Measurements from ENCODE around the gene OTUB2. TPM values are rescaled to one million over a fixed set of nuclear protein-coding genes. Genes with fewer than 3 reads are reported as not detected.
"Not testable (repeated sequence)": the region's sequence is repeated elsewhere in the genome, so short reads cannot be mapped to it uniquely, and the experiment has no call there.

The OTUB2 gene
- total RNA-seq, 1 donor from 2014 or later, result 1.3 TPM

DNA sequence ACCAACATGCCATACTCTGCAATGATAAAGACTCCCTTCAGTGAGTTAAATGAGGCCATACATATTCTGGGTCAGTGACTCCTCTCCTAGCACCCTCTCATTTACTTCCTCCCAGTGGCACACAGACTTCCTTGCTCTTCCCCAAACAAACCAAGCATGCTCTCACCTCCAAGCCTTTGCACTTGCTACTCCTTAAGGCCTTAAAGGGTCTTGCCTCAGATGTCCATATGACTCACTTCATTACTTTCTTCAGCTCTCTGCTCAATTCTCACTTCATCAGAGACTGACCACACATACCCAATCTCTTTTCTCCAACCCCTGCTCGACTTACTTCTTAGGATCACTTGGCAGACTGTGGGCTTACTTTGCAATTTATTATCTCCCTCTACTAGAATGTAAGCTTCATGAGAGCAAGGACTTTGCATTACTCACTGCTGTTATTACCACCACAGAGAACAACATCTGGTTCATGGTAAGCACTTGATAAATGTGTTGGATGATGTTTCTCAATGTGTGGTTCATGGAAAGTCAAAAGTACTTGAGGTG is 32.1 kb downstream of the OTUB2 start:
- H3K36me3 ChIP-seq (ENCODE audit: control insufficient read depth, insufficient read depth, low read length), result peaks cover 24% of the 10 kb centered on the region
- TF ChIP-seq, protein P1, sequence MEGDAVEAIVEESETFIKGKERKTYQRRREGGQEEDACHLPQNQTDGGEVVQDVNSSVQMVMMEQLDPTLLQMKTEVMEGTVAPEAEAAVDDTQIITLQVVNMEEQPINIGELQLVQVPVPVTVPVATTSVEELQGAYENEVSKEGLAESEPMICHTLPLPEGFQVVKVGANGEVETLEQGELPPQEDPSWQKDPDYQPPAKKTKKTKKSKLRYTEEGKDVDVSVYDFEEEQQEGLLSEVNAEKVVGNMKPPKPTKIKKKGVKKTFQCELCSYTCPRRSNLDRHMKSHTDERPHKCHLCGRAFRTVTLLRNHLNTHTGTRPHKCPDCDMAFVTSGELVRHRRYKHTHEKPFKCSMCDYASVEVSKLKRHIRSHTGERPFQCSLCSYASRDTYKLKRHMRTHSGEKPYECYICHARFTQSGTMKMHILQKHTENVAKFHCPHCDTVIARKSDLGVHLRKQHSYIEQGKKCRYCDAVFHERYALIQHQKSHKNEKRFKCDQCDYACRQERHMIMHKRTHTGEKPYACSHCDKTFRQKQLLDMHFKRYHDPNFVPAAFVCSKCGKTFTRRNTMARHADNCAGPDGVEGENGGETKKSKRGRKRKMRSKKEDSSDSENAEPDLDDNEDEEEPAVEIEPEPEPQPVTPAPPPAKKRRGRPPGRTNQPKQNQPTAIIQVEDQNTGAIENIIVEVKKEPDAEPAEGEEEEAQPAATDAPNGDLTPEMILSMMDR (IDR thresholded peaks at IDR 0.05; ENCODE audit: insufficient read depth, low read length, severe bottlenecking), result no peak
- H3K27me3 ChIP-seq (ENCODE audit: control insufficient read depth, insufficient read depth, low read length), result no peaks in the 10 kb centered on the region
- H3K4me3 ChIP-seq (ENCODE audit: low read depth, low read length), result no peak overlapping the region
- FAIRE-seq (no peak), DNase-seq (ENCODE audit: low read depth) (no peak)

DNA sequence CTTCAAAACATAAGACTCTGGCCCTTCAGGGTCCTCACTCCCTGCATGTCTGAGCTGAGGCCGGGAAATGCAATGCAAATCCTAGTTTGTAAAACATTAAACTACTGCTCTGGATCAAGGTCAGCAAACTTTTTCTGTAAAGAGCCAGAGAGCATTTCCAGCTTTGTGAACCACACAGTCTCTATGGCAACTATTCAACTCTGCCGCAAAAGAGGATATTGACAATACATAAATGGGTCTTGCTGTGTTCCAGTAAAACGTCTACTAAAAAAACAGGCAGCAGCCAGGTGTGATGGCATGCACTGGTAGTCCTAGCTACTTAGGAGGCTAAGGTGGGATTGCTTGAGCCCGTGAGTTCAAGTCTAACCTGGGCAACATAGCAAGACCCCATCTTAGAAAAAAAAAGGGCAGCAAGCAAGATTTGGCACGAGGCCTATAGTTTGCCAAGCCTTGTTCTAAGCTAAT is 32.6 kb downstream of the OTUB2 start:
- H3K36me3 ChIP-seq (ENCODE audit: control insufficient read depth, insufficient read depth, low read length), result peaks cover 24% of the 10 kb centered on the region
- H3K4me3 ChIP-seq (ENCODE audit: low read depth, low read length), result no peak overlapping the region
- TF ChIP-seq, protein P1 (IDR thresholded peaks at IDR 0.05; ENCODE audit: insufficient read depth, low read length, severe bottlenecking), result no peak
- no peaks in the 10 kb centered on the region for H3K27me3 ChIP-seq (ENCODE audit: control insufficient read depth, insufficient read depth, low read length)
- DNase-seq (ENCODE audit: low read depth) (no peak), FAIRE-seq (no peak)

DNA sequence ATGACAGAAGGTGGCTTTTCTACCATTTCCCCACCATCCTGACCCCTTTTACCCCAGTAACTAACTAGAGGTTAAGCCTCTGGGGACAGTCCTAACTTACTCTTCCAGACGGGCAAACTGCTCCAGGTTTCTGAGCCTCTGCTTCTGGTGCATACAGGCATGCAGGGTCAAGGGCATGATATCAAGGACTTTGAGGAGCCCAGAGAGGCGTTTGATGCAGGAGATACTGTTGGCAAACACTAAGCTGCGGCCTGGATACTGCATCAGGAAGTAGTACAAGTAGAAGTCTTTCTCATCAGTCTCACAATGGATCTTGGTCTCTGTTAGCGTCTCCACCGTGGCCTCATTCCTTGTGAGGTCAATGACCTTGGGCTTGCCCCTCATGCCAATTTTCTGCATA is 33.9 kb downstream of the OTUB2 start:
- DNase-seq (ENCODE audit: low read depth) (no peak), FAIRE-seq (no peak)
- H3K36me3 ChIP-seq (ENCODE audit: control insufficient read depth, insufficient read depth, low read length), result peaks cover 23% of the 10 kb centered on the region
- TF ChIP-seq, protein P1 (IDR thresholded peaks at IDR 0.05; ENCODE audit: insufficient read depth, low read length, severe bottlenecking), result no peak
- no peak overlapping the region for H3K4me3 ChIP-seq (ENCODE audit: low read depth, low read length)
- H3K27me3 ChIP-seq (ENCODE audit: control insufficient read depth, insufficient read depth, low read length), result no peaks in the 10 kb centered on the region

DNA sequence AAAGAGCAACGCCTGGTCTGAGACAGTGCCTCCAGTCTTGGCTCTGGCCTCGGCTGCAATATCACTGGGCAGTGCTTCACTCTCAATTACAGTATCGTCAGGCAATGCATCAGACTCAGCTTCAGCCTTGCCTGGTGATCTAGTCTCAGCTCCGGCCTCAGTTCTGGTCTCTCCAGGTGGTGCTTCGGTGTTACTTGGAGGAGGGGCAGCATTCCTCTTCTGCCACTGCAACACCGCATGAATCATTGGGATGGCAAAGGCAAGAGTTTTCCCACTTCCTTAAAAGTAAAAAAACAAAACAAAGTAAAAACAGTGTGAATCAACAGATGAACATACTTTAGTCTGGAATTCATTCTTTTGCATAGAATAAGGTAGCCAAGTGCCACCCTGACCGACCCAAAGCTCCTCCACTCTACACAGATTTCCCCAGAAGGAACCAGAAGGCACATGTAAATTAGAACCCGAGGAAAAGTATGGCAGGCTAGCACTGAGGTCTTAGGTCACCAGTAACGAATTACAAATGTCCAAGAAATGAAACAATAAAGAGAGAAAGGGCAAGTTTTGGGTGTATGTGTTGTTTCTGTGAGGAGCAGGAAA is 36.3 kb downstream of the OTUB2 start:
- TF ChIP-seq, protein P1 (IDR thresholded peaks at IDR 0.05; ENCODE audit: insufficient read depth, low read length, severe bottlenecking), result no peak
- H3K4me3 ChIP-seq (ENCODE audit: low read depth, low read length), result no peak overlapping the region
- no peaks in the 10 kb centered on the region for H3K27me3 ChIP-seq (ENCODE audit: control insufficient read depth, insufficient read depth, low read length)
- FAIRE-seq, result no peak
- DNase-seq (ENCODE audit: low read depth), result peak; percentile 86
- peaks cover 18% of the 10 kb centered on the region for H3K36me3 ChIP-seq (ENCODE audit: control insufficient read depth, insufficient read depth, low read length)

DNA sequence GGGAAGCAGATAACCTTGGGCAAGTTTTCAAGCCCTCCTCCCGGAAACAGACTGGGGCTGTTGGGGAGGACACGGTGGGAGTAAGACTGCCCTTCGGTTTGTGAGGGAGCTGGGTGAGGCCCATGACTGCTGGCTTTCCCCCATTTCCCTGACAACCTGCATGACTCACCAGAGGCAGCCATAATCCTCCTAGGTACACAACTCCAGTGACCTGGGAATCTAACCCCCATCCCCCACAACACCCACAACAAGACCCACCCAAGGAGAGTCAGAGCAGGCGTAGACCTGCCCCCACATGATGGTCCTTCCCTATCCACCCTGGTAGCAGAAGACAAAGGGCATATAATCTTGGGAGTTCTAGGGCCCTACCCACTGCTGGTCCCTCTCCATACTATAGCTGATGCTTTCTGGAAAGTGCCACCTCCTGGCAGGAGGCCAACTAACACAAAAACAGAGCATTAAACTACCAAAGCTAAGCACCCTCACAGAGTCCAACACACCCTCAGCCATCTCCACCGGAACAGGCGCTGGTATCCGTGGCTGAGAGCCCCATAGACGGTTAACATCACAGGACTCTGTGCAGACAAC is 40.0 kb downstream of the OTUB2 start:
- TF ChIP-seq, protein P1 (IDR thresholded peaks at IDR 0.05; ENCODE audit: insufficient read depth, low read length, severe bottlenecking), result no peak
- FAIRE-seq (no peak), DNase-seq (ENCODE audit: low read depth) (peak; percentile 87)
- Histone ChIP-seq H3K27me3 (ENCODE audit: control insufficient read depth, insufficient read depth, low read length) (no peaks in the 10 kb centered on the region), H3K4me3 (ENCODE audit: low read depth, low read length) (no peak overlapping the region), H3K36me3 (ENCODE audit: control insufficient read depth, insufficient read depth, low read length) (peaks cover 2% of the 10 kb centered on the region)

DNA sequence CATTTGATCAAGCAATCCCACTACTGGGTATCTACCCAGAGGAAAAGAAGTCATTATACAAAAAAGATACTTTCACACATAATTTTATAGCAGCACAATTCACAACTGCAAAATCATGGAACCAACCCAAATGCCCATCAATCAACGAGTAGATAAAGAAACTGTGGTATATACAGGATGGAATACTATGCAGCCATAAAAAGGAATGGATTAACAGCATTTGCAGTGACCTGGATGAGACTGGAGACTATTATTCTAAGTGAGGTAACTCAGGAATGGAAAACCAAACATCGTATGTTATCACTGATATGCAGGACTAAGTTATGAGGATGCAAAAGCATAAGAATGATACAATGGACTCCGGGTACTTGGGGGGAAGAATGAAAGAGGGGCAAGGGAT is 45.9 kb downstream of the OTUB2 start:
- FAIRE-seq; H3K27me3 ChIP-seq (ENCODE audit: control insufficient read depth, insufficient read depth, low read length); DNase-seq (ENCODE audit: low read depth); H3K36me3 ChIP-seq (ENCODE audit: control insufficient read depth, insufficient read depth, low read length); H3K4me3 ChIP-seq (ENCODE audit: low read depth, low read length): not testable (repeated sequence)
